Measurements from ENCODE around the gene DHFR.

The DHFR gene

DNA sequence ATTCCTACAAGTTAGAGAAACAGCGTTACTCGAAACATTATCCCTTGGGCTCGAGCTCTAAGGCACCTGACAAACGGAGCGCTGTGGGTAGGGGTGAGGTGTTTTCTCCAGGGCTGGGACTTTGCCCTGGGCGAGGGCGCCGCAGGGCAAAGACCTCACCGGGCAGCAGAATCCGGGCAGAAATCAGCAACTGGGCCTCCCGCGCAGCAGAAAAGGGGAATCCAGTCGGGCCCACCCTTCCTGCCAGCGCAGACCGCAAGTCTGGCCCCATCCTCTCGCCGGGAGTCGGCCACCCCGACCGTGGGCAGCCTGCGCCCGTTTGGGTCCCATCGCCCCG lies 761 bp downstream of the DHFR start:
- TF ChIP-seq, protein P1, sequence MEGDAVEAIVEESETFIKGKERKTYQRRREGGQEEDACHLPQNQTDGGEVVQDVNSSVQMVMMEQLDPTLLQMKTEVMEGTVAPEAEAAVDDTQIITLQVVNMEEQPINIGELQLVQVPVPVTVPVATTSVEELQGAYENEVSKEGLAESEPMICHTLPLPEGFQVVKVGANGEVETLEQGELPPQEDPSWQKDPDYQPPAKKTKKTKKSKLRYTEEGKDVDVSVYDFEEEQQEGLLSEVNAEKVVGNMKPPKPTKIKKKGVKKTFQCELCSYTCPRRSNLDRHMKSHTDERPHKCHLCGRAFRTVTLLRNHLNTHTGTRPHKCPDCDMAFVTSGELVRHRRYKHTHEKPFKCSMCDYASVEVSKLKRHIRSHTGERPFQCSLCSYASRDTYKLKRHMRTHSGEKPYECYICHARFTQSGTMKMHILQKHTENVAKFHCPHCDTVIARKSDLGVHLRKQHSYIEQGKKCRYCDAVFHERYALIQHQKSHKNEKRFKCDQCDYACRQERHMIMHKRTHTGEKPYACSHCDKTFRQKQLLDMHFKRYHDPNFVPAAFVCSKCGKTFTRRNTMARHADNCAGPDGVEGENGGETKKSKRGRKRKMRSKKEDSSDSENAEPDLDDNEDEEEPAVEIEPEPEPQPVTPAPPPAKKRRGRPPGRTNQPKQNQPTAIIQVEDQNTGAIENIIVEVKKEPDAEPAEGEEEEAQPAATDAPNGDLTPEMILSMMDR (IDR thresholded peaks at IDR 0.05): no peak

DNA sequence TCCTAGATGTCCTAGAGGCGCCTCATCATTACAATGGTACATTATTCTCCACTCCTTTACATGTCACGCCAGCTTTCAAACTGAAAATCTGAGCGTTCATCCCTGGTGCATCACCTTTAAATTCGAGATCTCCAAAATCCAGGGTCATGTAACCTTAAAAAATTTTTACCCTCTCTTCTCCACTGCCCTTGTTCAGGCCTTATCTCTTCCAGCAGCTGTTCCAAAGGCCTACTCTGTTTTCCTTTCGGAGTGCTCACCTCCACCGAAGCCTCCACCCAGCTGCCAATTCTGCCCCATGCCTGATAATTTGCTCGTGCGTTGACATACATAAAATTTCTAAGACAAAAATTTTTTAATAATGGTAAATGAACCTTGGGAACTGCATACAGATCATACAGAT lies 1.3 kb downstream of the DHFR start:
- TF ChIP-seq, protein P1 (IDR thresholded peaks at IDR 0.05): no peak

DNA sequence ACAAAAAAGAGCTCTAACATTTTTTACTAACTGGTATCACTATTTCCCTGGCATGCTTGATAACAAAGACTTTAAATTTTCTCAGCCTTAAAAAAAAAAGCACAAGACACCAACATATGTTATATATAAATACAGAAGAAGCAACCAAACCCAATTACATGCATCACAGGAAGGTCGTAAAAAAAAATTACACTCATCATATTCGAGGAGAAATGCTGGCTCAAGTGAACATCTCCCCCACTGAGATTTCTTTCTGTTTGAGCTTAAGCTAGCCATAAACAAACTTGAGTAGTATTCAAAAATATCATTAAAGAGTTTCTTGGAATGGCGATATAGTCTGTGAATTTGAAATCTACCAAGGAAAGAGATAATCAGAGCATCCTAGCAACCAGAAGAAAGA lies 7.9 kb downstream of the DHFR start:
- TF ChIP-seq, protein P1 (IDR thresholded peaks at IDR 0.05): no peak

DNA sequence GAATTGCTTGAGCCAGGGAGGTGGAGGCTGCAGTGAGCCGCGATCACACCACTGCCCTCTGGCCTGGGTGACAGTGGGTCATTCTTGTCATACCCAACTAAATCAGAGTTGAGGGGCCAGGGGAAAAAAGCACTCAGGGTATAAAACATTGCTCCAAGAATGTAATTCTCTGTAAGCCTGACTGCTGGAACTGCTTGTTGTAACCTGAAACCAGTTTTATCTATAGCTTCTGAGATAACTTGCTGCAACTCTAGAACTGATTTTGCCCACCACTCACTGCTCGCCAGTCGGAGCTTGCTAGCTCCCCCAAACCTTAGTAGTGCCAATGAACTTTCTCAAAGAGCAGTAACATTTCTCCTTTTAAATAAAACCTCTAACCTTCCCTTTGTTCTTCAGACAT lies 9.9 kb downstream of the DHFR start:
- TF ChIP-seq, protein P1 (IDR thresholded peaks at IDR 0.05): no peak

DNA sequence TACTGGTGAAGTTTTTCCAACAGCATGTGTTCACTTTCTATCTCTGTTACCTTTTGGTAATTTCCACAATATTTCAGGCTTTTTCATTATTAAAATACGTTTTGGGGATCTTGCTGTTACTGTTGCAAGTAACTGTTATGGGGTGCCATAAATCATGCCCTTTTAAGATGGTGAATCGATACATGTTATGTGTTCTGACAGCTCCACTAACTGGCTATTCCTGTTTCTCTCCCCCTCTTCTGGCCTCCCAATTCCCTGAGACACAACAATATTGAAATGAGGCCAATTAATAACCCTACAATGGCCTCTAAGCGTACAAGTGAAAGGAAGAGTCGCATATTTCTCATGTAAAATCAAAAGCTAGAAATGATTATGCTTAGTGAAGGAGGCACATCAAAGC lies 13.4 kb downstream of the DHFR start:
- TF ChIP-seq, protein P1 (IDR thresholded peaks at IDR 0.05): no peak

DNA sequence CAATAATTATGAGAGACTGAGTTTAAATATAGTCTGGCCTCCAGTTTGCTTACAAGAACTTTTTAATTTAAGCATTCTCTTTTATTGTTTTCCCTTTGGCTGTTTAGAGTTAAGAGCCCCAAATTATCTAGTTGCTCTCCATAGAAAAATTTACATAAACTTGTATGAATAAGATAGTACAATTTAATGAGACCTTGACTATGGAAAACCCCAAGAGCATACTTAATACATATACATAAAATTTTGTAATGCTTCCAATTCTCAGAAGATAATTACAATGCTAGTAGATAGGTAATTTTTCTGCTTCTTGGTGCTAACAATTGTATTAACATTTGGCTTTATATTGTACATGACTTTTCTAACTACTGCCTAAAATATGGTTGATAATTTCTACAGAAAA lies 20.6 kb downstream of the DHFR start:
- TF ChIP-seq, protein P1 (IDR thresholded peaks at IDR 0.05): no peak

DNA sequence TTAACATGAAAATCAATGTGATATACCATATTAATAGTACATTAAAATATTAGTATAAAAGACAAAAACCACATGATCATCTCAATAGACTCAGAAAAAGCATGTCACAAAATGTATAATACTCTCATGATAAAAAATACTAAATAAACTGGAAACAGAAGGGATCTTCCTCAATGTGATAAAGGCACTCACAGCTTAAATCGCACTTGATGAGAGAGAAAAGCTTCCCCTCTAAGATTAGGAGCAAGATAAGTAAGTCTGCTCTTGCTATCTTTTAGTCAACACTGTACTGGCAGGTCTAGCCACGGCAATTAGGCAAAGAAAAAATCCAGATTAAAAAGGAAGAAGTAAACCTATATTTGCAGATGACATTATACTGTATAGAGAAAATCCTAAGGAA lies 22.1 kb downstream of the DHFR start:
- TF ChIP-seq, protein P1 (IDR thresholded peaks at IDR 0.05): no peak
